GM21825 (cell line): ENCODE results near the gene PROKR1.
"Not testable (repeated sequence)": the region's sequence is repeated elsewhere in the genome, so short reads cannot be mapped to it uniquely, and the experiment has no call there.

Experiments
- ATAC-seq: cut with Tn5 transposase; IDR thresholded peaks from one replicate; pipeline ENCODE4 v1.9.1; 2021; ENCODE audit warnings: mild to moderate bottlenecking, moderate library complexity; ENCODE audit not compliant: unreplicated experiment

Gene PROKR1

DNA sequence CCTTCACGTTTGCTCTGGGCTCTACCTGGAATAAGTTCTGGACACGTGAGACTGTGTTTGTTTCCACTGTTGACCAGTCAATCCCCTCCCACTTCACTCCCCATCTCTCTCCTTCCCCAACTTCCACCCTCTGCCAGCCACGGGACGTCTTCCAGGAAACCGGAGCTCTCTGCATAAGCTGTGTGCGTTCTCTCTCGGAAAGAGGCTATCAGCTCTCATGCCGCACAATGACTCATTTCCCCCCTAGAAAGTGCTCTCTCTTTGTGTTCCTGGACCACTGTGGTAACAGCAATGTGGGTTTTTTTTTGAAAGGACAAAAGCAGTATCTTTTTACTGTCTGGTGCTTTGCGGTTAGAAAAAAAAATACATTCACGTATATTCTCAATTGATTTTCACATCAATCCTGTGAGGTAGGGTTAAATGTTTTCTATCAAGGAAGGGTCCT lies 10.2 kb downstream of the PROKR1 start:
- ATAC-seq, result peak; percentile 82

DNA sequence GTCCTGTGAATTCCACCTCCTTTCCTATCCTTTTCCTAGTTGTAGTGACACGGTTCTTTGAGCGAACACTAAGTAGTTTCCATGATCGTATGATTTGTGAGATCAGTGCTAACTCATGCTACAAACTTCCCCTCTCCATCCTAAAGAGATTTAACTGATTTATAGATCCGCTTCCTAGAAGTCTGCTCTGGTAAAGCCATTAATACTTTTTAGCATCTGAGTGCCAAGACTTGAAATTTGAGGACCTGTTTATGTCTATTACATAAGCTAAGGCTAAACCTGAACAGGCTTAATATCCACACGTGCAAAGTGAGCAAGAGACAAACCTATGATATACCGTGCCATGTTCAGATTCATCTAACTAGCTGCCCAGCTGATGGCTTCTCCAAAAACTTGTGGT lies 14.9 kb downstream of the PROKR1 start:
- no peak for ATAC-seq

DNA sequence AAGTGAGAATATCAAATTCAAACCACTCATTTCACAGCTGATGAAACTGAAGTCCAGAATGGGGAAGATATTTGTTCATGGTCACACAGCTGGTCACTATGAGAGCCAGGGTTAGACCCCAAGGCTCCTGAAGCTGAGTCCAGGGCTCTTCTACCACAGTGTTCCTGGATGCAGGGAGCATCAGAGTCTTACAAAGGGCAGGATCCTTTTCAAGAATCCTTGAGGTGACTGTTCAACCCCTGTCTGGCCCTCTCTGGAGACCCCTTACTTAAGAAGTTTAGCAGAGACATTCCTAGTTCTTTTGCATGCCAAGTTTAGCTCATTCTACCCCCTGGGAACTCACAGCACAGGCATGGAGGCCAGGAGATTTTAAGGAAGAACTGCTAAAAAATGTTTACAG lies 15.7 kb downstream of the PROKR1 start:
- ATAC-seq, result no peak

DNA sequence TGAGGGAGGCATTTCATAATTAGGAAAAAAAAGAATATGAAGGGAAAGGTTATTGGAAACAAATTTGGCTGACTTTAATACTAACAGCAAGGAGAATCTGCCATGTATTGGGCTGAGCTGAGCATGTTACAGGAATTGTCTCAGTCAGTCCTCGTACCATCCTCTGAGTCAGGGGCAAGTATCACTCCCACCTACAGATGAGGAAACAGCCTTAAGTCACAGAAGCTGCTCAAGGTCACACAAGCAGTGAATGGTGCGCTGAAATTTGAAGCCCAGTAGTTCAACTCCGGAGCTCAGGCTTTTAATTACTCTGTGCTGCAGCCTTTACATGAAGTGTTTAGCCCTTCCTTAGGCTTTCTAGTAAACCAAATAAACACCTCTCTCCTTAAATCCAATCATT lies 17.3 kb downstream of the PROKR1 start:
- no peak for ATAC-seq

GRCh38 chr2:68662466-68662865 lies 19.1 kb downstream of the PROKR1 start:
- ATAC-seq, result no peak

DNA sequence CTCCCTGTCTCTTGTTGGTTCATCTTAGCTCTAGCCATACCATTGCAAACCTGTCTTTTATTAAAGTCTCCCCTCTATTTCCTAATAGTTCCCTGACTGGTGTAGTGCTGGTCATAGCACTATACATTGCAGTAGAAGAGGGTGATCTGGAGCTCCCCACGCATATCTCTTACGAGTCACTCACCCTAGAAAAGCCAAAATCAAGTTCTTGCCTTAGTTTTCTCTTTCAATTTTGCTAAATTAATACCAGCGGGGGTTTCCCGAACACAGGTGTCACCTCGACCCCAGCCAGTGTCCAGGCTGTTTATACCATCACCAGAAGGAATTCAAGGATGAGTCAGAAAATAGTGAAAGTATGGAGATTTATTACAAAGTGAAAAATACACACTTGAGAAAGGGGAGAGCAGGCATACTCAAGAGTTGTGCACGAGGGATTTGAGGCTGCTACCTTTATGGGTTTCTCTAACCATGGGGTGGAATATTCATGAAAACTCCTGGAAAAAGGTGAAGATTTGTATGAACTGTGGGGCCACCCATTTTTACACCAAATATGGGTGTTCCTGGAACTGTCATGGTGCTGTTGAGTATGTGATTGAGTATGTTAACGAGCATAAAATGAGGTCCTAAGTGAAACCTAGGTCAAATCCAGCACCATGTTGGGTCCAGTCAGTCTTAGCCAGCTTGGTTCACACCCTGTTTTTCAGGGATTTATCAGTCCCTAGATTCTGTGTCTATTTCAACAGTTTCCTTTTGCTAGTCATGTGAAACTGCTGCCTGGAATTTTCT lies 20.2 kb downstream of the PROKR1 start:
- ATAC-seq, result no peak

DNA sequence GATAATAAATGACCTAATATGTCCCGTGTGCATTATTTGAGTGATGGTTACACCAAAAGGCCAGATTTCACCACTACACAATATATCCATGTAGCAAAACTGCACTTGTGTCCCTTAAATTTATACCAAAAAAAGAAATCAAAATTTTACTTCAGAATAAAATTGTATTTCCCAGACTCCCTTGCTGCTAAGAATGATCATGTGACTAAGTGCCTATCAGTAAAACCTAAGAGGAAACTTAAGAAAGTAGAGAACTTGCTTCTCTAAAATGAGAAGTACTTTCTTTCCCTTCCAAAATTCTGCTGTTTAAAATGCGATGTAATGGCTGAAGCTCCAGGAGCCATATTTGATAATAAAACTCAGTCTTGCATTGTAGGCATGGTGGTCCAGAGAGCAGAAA lies 24.0 kb downstream of the PROKR1 start:
- no peak for ATAC-seq

- ATAC-seq, result no peak
Observed at GRCh38 chr2:68669651-68670050, 26.3 kb downstream of the PROKR1 start.

- ATAC-seq, result no peak
Observed at GRCh38 chr2:68671961-68672360, 28.6 kb downstream of the PROKR1 start.

DNA sequence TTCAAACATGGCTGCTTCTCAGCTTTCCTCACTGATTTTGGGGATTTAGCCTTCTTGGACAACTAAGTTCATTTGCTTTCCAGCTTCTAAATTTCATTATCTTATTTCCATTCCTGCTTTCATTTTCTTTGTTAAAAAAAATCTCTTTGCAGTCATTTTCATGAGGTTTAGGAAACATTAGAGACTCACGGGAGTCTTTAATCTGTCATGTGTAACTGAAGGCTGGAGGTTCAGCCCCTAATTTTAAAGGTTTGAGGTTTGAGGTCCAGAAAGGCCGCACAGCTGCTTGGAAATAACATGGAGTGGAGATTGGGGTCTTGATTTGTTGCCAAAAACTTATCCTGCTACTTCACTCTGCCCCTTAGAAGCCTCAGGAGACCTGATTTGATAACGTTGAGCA lies 30.3 kb downstream of the PROKR1 start:
- no peak for ATAC-seq

DNA sequence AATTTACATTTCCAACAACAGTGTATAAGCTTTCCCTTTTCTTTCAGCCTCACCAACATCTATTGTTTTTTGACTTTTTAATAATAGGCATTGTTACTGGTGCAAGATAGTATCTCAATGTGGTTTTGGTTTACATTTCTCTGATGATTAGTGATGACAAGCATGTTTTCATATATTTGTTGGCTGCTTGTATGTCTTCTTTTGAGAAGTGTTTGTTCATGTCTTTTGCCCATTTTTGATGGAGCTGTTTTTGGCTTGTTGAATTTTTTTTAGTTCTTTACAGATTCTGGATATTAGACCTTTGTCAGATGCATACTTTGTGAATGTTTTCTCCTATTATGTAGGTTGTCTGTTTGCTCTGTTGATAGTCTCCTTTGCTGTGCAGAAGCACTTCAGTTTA lies 32.1 kb downstream of the PROKR1 start:
- no peak for ATAC-seq

- ATAC-seq, result not testable (repeated sequence)
Observed at GRCh38 chr2:68677837-68678236, 34.5 kb downstream of the PROKR1 start.

GRCh38 chr2:68679166-68679916 lies 36.0 kb downstream of the PROKR1 start:
- ATAC-seq, result not testable (repeated sequence)

DNA sequence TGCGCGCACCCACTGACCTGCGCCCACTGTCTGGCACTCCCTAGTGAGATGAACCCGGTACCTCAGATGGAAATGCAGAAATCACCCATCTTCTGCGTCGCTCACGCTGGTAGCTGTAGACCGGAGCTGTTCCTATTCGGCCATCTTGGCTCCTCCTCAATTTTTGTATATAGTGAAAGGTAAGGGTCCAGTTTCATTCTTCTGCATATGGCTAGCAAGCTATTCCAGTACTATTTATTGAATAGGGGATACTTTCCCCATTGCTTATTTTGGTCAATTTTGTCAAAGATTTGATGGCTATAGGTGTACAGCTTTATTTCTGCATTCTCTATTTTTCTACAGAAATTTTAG lies 36.5 kb downstream of the PROKR1 start:
- ATAC-seq, result not testable (repeated sequence)

GRCh38 chr2:68684197-68684596 lies 40.8 kb downstream of the PROKR1 start:
- ATAC-seq, result no peak

DNA sequence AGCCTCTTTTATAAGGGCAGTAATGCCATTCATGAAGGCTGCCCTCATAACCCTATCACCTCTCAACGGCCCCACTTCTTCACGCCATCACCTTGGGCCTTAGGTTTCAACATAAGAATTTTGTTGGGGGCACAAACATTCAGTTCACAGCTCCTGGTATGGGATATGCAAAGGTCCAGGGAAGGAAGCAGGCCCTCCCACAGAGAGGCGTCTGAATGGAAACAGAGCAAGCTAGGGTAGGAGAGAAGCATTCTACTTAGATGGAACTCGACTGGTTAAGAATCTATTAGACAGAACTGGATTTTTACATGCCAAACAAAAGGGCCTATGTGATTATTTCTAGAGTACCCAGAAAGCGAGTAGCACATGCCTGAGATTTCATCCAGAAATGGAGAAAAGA lies 42.8 kb downstream of the PROKR1 start:
- no peak for ATAC-seq

GRCh38 chr2:68687018-68687417 lies 43.6 kb downstream of the PROKR1 start:
- ATAC-seq, result no peak

GRCh38 chr2:68689553-68690537 lies 46.5 kb downstream of the PROKR1 start:
- peak; percentile 85 for ATAC-seq

DNA sequence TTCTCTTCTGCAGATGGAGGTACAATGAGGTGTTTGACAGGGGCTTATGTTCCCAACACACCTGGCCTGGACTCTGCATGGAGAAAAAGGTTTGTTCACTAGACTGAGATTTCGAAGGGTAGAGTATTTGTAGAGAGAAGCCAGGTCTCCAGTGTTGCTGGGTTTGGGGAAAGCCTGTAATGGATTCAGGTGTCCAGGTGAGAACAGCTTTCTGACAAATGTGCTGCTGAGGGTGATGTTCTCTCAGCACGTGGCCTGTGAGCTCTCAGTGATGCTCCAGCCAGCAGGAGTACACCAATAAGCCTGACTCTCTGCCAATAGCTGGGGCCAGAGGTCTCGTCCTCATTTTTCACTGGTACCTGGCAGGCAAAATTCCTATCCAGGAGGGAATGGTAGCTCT lies 47.5 kb downstream of the PROKR1 start:
- ATAC-seq, result no peak

DNA sequence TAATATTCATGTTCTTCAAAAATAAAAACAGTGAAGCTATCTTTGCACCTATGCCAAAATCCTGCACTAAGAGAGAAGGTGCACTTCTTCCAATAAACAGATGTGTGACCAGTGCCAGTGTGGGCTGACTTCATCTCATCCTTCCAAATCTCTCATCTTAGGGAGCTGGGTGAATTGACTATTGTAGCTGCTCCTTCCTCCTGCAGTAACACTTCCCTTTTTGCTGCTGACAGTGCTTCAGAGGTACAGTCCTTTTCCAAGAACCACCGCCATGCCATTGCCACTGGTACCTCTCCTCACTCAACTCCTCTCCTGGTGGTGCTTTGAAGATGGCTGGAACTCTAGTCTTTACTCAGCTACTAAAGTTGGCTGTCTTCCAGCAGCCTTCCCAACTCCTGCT lies 49.1 kb downstream of the PROKR1 start:
- ATAC-seq, result no peak

GRCh38 chr2:68693951-68694350 lies 50.6 kb downstream of the PROKR1 start:
- no peak for ATAC-seq
